ENCODE data around the gene OSGEPL1. TPM values are rescaled to one million over a fixed set of nuclear protein-coding genes. Genes with fewer than 3 reads are reported as not detected.
A peak's percentile ranks its signal among the peaks of the same experiment; 100 is the strongest.

OSGEPL1 gene, protein sequence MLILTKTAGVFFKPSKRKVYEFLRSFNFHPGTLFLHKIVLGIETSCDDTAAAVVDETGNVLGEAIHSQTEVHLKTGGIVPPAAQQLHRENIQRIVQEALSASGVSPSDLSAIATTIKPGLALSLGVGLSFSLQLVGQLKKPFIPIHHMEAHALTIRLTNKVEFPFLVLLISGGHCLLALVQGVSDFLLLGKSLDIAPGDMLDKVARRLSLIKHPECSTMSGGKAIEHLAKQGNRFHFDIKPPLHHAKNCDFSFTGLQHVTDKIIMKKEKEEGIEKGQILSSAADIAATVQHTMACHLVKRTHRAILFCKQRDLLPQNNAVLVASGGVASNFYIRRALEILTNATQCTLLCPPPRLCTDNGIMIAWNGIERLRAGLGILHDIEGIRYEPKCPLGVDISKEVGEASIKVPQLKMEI
- total RNA-seq (2014; rRNA removed; shearing (Covaris generic)) (5.3 and 7.5 TPM in 2 replicates), polyA plus RNA-seq (2016; fragmentation: Nextera tagmentation; extraction: Ambion mirVana) (5.6 and 6.5 TPM in 2 replicates)

- no peaks in the 10 kb centered on the region for H3K27me3 ChIP-seq (replicated peaks; ENCODE audit: insufficient read depth)
- TF ChIP-seq EZH2phosphoT487 (IDR thresholded peaks at IDR 0.05; ENCODE audit: insufficient read depth, low read depth) (no peak), EZH2 (IDR thresholded peaks at IDR 0.05; ENCODE audit: insufficient read depth, poor library complexity, severe bottlenecking) (no peak)
- in situ Hi-C loops (cut with MboI), result no loop called here
- no peaks in the 10 kb centered on the region for H3K9me2 ChIP-seq (ENCODE audit: insufficient read depth)
- H3K4me2 ChIP-seq (ENCODE audit: unreplicated experiment), result peak within 1 kb of the TSS; percentile 93
- no peaks in the 10 kb centered on the region for H3K9me3 ChIP-seq (ENCODE audit: low read depth)
- H3K27ac ChIP-seq, result peak within 1 kb of the TSS; percentile 65
- H3F3A ChIP-seq (ENCODE audit: insufficient read depth), result peaks cover 40% of the 10 kb centered on the region
- peak; percentile 95 for DNase-seq
- 1% methylated on average over 33 of the region's 33 CpGs for WGBS, 2 experiments (ENCODE audit: low coverage in 1 of 2, low lambda C conversion rate in 2 of 2, missing lambda C conversion rate in 2 of 2)
- peak within 1 kb of the TSS; percentile 100 for H2AFZ ChIP-seq
- peaks cover 9% of the 10 kb centered on the region; the same call in 1 of the 2 replicates for H3K36me3 ChIP-seq (ENCODE audit: low read depth)
- peaks cover 12% of the 10 kb centered on the region for H3K4me1 ChIP-seq (ENCODE audit: insufficient read depth)
- H3K9ac ChIP-seq, result peak within 1 kb of the TSS; percentile 81
- H3K79me2 ChIP-seq (ENCODE audit: insufficient read depth), result peaks cover 8% of the 10 kb centered on the region; the same call in 1 of the 2 replicates
- H4K20me1 ChIP-seq (ENCODE audit: insufficient read depth), result no peaks in the 10 kb centered on the region
- peak within 1 kb of the TSS; percentile 91 for H3K4me3 ChIP-seq
Measured at GRCh38 chr2:189762551-189763298, at the start of gene OSGEPL1. Gene OSGEPL1, minus strand, starts transcription at chr2:189762792. Its CDS starts 1,152 bp downstream, at chr2:189761640.

DNA sequence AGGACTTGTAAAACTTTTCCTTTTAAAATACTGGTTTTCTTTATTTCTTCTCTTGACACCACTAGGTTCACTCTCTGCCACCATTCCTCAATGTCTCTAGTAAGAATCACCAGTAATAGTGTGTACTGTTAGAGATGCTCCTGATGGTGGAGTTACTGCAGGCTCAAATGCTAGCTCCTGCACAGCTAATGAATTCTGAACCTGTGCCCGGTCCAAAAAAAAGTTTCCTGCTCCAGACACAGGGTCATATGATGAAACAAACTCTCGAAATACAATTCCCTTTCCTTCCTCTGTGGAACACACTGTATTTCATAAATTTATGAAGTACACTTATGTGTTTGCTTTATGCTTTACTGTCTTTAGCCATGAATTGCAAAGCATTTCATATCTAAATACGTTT lies 40.8 kb upstream of the OSGEPL1 start:
- 96 to 99% methylated on average over 3 of the region's 3 CpGs for WGBS, 2 experiments (ENCODE audit: low coverage in 1 of 2, low lambda C conversion rate in 2 of 2, missing lambda C conversion rate in 2 of 2)
- no peak for DNase-seq

GRCh38 chr2:189802396-189802912 lies 39.9 kb upstream of the OSGEPL1 start:
- in situ Hi-C loops (cut with MboI), result no loop called here
- Histone ChIP-seq H2AFZ (no peak overlapping the region), H3K9me3 (ENCODE audit: low read depth) (no peaks in the 10 kb centered on the region), H3K27me3 (replicated peaks; ENCODE audit: insufficient read depth) (no peaks in the 10 kb centered on the region), H3K9me2 (ENCODE audit: insufficient read depth) (no peaks in the 10 kb centered on the region), H3K4me2 (ENCODE audit: unreplicated experiment) (no peak overlapping the region), H3F3A (ENCODE audit: insufficient read depth) (peaks cover 20% of the 10 kb centered on the region), H4K20me1 (ENCODE audit: insufficient read depth) (no peaks in the 10 kb centered on the region), H3K27ac (no peak overlapping the region), H3K79me2 (ENCODE audit: insufficient read depth) (peaks cover 13% of the 10 kb centered on the region; the same call in 1 of the 2 replicates), H3K4me1 (ENCODE audit: insufficient read depth) (peaks cover 19% of the 10 kb centered on the region), H3K4me3 (no peak overlapping the region), H3K9ac (no peak overlapping the region), H3K36me3 (ENCODE audit: low read depth) (0 out of 2 replicates have a peak, but pooled peaks cover 18% of the 10 kb centered on the region)
- no peak for TF ChIP-seq EZH2 (IDR thresholded peaks at IDR 0.05; ENCODE audit: insufficient read depth, poor library complexity, severe bottlenecking)
- no peak for TF ChIP-seq EZH2phosphoT487 (IDR thresholded peaks at IDR 0.05; ENCODE audit: insufficient read depth, low read depth)
- WGBS, 2 experiments (ENCODE audit: low coverage in 1 of 2, low lambda C conversion rate in 2 of 2, missing lambda C conversion rate in 2 of 2), result 97 to 100% methylated on average over 2 of the region's 2 CpGs
- DNase-seq, result no peak

More for the DNA sequence above, 40.8 kb upstream of the OSGEPL1 start:
- H3K27me3 ChIP-seq (replicated peaks; ENCODE audit: insufficient read depth), result no peaks in the 10 kb centered on the region
- no peak overlapping the region for H3K27ac ChIP-seq
- H3K9ac ChIP-seq, result no peak overlapping the region
- no peaks in the 10 kb centered on the region for H4K20me1 ChIP-seq (ENCODE audit: insufficient read depth)
- H3K79me2 ChIP-seq (ENCODE audit: insufficient read depth), result peaks cover 13% of the 10 kb centered on the region; the same call in 1 of the 2 replicates
- no peak overlapping the region for H3K4me2 ChIP-seq (ENCODE audit: unreplicated experiment)
- H2AFZ ChIP-seq, result no peak overlapping the region
- TF ChIP-seq EZH2 (IDR thresholded peaks at IDR 0.05; ENCODE audit: insufficient read depth, poor library complexity, severe bottlenecking), result no peak
- no peak for TF ChIP-seq EZH2phosphoT487 (IDR thresholded peaks at IDR 0.05; ENCODE audit: insufficient read depth, low read depth)
- peaks cover 13% of the 10 kb centered on the region for H3F3A ChIP-seq (ENCODE audit: insufficient read depth)
- H3K9me2 ChIP-seq (ENCODE audit: insufficient read depth), result no peaks in the 10 kb centered on the region
- no peak overlapping the region for H3K4me3 ChIP-seq
- H3K9me3 ChIP-seq (ENCODE audit: low read depth), result no peaks in the 10 kb centered on the region
- in situ Hi-C loops (cut with MboI), result no loop called here
- peaks cover 19% of the 10 kb centered on the region for H3K4me1 ChIP-seq (ENCODE audit: insufficient read depth)
- 0 out of 2 replicates have a peak, but pooled peaks cover 18% of the 10 kb centered on the region for H3K36me3 ChIP-seq (ENCODE audit: low read depth)

DNA sequence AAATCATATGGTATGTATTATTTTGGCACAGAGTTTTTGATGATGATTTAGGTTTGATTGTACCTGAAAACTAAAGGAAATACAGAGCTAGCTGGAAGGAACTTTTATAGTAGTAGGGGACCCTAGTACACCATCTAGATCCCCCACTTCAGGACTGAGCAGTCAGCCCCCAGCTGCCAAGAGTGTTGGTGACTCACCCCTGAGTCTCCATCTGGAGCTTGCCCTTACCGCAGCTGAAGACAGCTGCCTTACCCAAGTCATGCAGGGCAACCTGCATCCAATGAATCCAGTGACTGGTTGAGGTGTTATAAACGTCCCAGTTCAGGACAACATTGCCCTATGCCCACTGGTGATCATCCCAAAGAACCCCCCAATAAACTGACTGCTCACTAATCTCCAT lies 36.9 kb upstream of the OSGEPL1 start:
- TF ChIP-seq EZH2phosphoT487 (IDR thresholded peaks at IDR 0.05; ENCODE audit: insufficient read depth, low read depth), result no peak
- H3K9ac ChIP-seq, result no peak overlapping the region
- no peaks in the 10 kb centered on the region for H3K9me2 ChIP-seq (ENCODE audit: insufficient read depth)
- H2AFZ ChIP-seq, result no peak overlapping the region
- H3K27ac ChIP-seq, result peak overlapping the region; percentile 13; the same call in 1 of the 2 replicates
- peaks cover 19% of the 10 kb centered on the region for H3K4me1 ChIP-seq (ENCODE audit: insufficient read depth)
- 0 to 6% methylated on average over 2 of the region's 2 CpGs for WGBS, 2 experiments (ENCODE audit: low coverage in 1 of 2, low lambda C conversion rate in 2 of 2, missing lambda C conversion rate in 2 of 2)
- H3K4me3 ChIP-seq, result no peak overlapping the region
- no peaks in the 10 kb centered on the region for H3K27me3 ChIP-seq (replicated peaks; ENCODE audit: insufficient read depth)
- H3K36me3 ChIP-seq (ENCODE audit: low read depth), result 0 out of 2 replicates have a peak, but pooled peaks cover 3% of the 10 kb centered on the region
- in situ Hi-C loops (cut with MboI), result loop anchor here (5.0 kb wide), 1 partner anchor 268 kb away; no protein-coding TSS in a partner anchor
- H3K9me3 ChIP-seq (ENCODE audit: low read depth), result no peaks in the 10 kb centered on the region
- H4K20me1 ChIP-seq (ENCODE audit: insufficient read depth), result no peaks in the 10 kb centered on the region
- H3K79me2 ChIP-seq (ENCODE audit: insufficient read depth), result peaks cover 13% of the 10 kb centered on the region; the same call in 1 of the 2 replicates
- DNase-seq, result peak; percentile 87
- H3F3A ChIP-seq (ENCODE audit: insufficient read depth), result peaks cover 20% of the 10 kb centered on the region
- peak overlapping the region; percentile 29 for H3K4me2 ChIP-seq (ENCODE audit: unreplicated experiment)
